Thyroid gland (tissue), 4 donors: ENCODE measurements around the gene DUSP11.

Experiments
- CTCF ChIP-seq, 6 experiments: fragments of 200-600 bp in 3 of 6; fragments of 450-650 bp in 3 of 6; sonication (generic) in 3 of 6; IDR thresholded peaks; one replicate each; pipeline ENCODE4 v1.5.1; 2016 to 2019; ENCODE audit warnings: antibody characterized with exemption in 6 of 6, mild to moderate bottlenecking in 2 of 6, inconsistent platforms in 1 of 6, moderate library complexity in 1 of 6
- POLR2A ChIP-seq, 2 donors: fragments of 450-650 bp; IDR thresholded peaks; one replicate each; pipeline ENCODE4 v1.6.1; 2017; ENCODE audit warnings: antibody characterized with exemption in 2 of 2, mild to moderate bottlenecking in 2 of 2, moderate library complexity in 1 of 2

GRCh38 chr2:73823916-73824523, 44.1 kb upstream of the DUSP11 start:
- peak; percentile 46 to 84 (median 65) for TF ChIP-seq CTCF (IDR thresholded peaks at IDR 0.05)
- TF ChIP-seq POLR2A (IDR thresholded peaks at IDR 0.05): no peak
